AG09309 (cell line): ENCODE measurements around the gene UNC93A.

ENCODE experiments used
- DNase-seq: peaks from one replicate; pipeline ENCODE4 v3.0.0-alpha.2; 2010; ENCODE audit warnings: low read depth
- H3K4me3 ChIP-seq: 2 replicates; pipeline ENCODE4 v1.5.1; 2011; ENCODE audit warnings: mild to moderate bottlenecking, low read depth, low read length, moderate library complexity; ENCODE audit not compliant: control insufficient read depth
- CTCF ChIP-seq: IDR thresholded peaks from 2 replicates; pipeline ENCODE4 v1.5.1; 2011; ENCODE audit warnings: mild to moderate bottlenecking, low read depth, low read length, inconsistent platforms; ENCODE audit not compliant: insufficient read depth, control insufficient read depth; ENCODE audit errors: missing control alignments

The UNC93A gene

GRCh38 chr6:167267921-167268401 is 23.2 kb upstream of the UNC93A start:
- H3K4me3 ChIP-seq: no peak overlapping the region
- no peak for DNase-seq
- no peak for TF ChIP-seq CTCF

- no peak overlapping the region for H3K4me3 ChIP-seq
- no peak for TF ChIP-seq CTCF
- no peak for DNase-seq
These were observed 22.3 kb upstream of the UNC93A start for GRCh38 chr6:167268683-167269280.

- TF ChIP-seq CTCF: no peak
- no peak for DNase-seq
- H3K4me3 ChIP-seq: no peak overlapping the region
These were observed 20.4 kb upstream of the UNC93A start for GRCh38 chr6:167270499-167271311.

- no peak overlapping the region for H3K4me3 ChIP-seq
- DNase-seq: no peak
- TF ChIP-seq CTCF: no peak
These were observed 19.0 kb upstream of the UNC93A start for GRCh38 chr6:167272151-167272550.

GRCh38 chr6:167272696-167273379 is 18.3 kb upstream of the UNC93A start:
- H3K4me3 ChIP-seq: no peak overlapping the region
- DNase-seq: no peak
- no peak for TF ChIP-seq CTCF

- no peak for TF ChIP-seq CTCF
- DNase-seq: no peak
- no peak overlapping the region for H3K4me3 ChIP-seq
These were observed 16.8 kb upstream of the UNC93A start for GRCh38 chr6:167274270-167274669.
